Amniotic epithelial cell (primary cell): Measurements from ENCODE around the gene CCL7.

Source experiments
- DNase-seq: peaks from one replicate; pipeline ENCODE4 v3.0.0-alpha.2; 2010; ENCODE audit warnings: low read depth

Gene CCL7

DNA sequence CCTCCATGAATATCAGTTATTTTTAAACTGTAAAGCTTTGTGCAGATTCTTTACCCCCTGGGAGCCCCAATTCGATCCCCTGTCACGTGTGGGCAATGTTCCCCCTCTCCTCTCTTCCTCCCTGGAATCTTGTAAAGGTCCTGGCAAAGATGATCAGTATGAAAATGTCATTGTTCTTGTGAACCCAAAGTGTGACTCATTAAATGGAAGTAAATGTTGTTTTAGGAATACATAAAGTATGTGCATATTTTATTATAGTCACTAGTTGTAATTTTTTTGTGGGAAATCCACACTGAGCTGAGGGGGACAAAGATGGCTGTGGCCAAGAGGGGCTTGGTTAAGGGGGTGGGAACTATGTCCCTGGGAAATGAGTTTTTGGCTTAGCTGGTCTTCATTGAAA, 17.9 kb downstream of the CCL7 start:
- no peak for DNase-seq

DNA sequence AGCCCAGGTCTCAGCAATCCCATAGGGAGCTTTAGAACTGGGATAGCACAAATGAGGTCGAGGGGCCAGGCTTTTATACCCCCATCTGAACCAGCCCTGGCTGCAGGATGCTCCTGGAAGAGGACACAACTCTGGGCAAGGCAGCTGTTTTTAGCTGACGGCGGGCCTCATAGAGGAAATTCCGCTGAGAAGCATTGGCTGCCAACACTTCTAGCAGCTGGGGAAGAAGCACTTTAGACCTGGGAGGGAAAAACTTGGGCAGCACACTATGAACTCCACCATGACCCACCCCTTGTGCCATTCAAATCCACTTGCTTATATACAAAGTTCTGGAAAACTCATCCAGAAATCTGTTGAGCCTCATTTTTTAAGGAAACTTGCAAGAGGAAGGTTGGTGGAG, 20.6 kb downstream of the CCL7 start:
- DNase-seq = no peak

DNA sequence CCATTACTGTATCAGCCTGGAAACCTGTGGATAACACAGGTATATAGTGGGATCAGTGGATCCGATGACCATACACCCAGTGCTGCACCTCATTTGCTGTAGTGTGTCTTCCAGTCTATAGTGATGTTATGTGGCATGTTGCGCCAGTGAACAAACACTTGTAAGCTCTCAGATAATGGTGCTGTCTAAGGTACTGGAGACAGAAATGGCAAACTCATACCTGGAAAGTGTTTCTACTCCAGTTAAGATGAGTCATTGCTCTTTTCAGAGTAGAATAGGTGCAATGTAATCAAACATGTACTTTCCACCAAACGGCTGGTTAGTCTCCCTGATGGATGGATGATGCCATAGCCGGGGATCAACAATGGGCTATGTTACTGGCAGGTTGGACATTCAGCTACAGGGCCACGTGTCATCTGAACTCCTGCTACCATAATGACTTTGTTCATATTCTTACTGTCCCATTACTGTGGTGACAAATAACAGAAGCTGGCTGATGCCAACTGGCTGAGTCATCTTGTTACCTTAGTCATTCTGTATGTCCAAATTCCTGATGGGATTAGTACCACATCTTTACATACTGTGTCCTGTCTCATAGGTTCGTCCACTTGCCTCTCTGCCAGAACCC, 21.8 kb downstream of the CCL7 start:
- DNase-seq = no peak

DNA sequence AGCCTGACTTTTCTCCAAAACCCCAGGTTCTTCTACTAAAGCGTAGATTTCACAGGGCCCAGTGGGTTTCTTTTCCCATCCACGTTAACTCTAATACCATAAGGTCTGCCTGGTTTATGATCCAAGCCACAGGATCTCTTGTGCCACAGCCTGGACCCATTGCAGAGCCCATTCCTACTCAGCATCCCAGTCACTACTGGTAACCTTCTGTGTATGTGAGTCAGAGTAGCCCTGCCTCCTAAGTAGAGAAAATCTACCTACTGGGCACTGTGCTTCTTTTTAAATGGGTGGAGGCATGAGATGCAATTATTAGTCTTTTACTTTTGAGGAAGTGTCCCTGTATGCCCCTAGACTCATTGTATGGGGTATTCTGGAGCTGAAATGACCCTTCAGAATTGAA, 29.0 kb downstream of the CCL7 start:
- no peak for DNase-seq

DNA sequence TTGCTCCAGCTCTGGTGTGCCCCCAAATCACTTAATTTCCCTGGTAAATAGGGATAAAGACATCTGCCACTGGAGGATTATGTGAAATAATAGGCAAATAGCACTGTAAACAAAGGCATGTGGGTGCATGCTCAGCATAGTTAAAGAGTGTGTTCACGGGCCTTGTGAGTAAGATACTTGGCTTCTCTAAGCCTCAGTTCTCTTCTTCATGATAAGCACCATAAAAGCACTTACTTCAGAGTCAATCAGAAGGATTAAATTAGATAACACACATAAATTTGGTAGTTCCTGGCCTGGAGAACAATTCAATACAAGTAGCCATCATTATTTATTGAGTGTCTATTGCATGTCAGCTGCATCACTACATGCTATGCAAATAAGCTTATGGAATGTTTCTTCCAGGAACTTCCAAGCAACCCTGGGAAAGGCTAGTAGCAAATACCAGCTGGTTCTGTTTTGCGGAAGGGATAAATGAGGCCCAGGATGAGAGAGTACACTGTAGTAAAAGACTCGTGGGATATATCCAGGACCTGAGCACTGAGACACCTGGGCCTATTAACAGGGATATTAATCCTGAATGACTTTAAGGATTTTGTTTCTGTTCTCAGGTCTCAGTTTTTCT, 30.0 kb downstream of the CCL7 start:
- no peak for DNase-seq

DNA sequence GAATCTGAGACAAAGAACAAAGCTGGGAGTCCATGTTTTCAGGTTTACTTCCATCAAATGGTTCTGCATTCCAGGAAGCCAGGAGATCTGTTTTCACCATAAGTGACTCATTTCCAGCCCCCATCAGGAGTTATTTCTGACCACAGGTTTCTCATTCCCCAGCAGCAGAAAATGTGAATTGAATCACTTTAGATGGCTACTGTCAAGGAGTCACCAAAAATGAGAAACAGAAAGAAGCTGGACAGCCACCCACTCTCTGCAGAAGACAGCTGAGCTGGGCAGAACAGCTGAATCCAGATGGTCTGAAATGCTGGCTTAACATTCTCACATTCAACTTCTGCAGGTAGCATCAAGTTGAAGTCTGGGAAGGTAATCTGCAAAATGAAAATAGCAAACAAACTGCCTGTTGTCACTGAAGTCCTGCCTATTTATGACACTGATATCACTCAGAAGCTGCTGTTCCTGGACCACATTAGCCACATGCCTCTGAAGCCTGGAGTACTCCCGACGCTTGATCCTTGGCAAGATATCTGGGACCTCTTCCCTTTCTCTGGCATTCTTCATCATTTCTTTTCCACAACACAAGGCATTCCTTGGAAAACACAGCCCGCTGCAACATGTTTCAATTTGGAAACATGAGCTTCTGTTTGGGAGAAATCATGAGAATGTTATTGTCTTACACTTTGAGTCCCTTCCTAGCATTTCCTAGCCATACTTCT, 30.8 kb downstream of the CCL7 start:
- DNase-seq = no peak

DNA sequence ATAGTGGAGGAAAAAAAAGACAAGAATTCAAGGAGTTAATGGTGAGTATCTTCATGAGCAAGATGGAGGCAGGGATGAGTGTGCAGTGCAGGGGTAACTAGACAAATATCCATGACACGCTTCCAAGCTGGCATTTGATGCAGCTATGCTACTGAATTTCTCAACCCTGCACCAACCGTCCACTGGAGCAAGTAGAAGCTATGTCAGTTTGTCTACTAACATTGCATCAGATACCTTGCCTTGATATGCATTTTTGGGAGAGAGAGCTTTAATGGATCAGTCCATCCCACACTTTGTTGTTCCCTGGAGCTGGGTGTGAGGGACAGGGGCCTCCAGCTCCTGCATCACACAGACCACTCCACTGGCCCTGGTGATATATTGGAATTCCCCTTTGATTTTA, 32.0 kb downstream of the CCL7 start:
- DNase-seq = no peak

DNA sequence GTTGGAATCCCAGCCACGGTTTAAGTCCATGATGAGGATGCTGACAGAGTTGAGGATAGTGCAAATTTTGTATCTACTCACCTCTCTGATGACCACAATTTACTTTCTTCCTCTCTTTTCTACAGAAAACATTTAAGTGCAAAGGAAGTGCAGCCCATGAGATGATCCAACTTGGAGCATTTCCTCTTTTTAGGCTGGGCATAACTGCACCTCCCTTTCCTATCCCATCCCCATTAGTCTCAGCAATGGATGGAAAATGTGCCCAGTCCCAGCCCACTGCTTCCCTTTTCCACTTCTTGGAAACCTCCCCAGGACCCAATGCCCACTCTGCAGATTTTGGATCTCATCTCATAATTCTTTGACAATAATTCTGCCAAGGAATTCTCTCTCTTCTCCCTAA, 32.6 kb downstream of the CCL7 start:
- no peak for DNase-seq

DNA sequence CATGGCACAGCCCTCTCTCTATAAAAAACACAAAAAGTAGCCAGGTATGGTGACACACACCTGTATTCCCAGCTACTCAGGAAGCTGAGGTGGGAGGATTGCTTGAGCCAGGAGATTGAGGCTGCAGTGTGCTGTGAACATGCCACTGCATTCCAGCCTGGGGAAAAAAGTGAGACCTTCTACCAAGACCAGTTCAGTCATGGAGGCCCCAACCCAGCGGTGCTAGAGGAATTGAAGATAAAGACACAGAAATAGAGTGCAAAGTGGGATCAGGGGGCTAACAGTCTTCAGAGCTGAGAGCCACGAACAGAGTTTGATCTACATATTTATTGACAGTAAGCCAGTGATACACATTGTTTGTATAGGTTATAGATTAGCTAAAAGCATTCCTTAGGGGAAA, 33.6 kb downstream of the CCL7 start:
- no peak for DNase-seq

DNA sequence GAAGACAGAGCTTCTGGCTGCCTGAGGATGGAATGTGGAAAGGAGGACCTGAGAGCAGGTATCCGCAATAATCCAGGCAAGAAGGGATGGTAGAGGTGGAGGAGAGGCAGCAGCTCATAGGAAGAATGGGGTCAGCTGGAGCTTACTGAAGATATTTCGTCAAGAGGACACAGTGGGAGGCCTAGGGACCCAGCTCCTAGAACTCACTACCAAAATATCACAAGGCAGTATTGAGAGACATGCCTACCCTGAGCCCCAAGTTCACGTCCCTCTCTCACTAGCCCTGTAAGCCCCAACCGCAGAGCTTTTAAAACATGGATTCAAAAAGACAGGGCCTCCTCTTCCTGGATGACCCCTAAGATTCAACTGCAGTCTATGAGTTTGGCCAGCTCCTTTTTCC, 35.0 kb downstream of the CCL7 start:
- DNase-seq = no peak

DNA sequence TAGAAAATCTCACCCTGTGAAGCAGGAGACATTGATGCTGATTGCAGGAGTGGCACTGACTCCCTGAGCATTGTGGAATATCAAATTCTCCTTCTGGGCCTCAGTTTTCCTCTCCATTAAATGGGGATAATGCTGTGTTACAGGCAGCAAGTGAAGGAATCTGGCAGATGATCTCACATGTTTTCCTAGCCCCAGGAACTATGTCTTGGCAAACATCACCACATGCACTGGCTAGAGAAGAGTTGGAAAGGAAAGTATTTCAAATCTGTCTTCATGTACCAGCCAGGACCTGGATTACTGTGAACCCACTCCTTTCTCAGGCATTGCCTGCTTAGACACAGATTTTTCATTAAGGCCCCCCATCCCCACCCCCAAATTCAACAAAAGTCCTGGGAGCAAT, 35.6 kb downstream of the CCL7 start:
- no peak for DNase-seq

DNA sequence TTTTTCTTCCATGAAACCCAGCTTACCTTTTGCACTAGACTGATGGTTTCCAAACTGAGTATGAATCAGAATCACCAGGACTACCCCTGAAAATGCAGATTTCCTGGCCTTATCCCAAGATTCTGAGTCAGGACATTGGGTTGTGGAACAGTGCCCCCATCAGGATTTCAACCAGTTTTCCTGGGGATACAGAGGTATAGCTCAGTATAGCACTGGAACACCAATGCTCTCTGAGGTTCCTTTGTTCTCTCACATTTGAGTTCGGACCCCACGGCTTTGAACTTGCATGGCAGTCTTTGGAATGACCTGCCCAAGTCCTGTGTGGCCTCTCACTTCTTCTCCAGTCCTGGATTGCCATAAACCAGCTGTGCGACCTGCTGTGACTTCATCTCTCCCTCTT, 36.4 kb downstream of the CCL7 start:
- no peak for DNase-seq

DNA sequence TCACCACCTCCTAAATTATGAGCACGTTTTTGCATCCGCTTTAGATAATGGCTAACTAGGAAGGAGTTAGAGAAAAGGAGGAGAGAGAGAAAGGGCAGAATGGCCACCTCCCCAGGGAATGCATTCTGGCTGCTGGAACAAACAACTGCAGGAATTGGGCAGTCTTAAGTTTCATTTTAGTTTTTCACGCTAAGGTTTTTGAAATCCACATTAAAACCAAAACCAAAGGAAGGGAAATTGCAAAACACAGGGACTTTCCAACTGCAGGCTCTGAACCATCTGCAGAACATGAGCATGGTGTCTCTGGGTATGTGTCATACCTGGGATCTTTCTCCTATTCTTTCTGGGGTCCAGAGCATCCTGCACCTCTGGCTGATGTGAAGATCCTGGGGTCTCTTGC, 37.1 kb downstream of the CCL7 start:
- no peak for DNase-seq

DNA sequence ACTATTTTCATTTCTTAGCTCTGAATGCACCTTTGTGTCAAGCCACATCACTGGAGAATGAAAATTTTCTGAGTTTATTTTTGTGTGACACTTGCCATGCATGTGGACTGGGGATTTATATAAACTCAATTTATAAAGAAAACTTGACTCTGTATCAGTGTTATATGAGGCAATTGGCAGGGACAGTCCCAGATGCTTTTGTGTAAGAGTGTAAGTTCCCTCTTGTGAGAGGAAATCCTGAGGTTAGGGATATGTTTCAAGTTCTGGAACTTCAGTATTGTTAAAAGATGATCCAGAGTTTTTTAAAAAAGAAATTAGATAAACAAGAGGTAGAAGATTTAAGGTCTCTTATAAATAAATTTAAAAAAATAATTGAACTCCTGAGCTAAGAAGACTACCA, 38.4 kb downstream of the CCL7 start:
- no peak for DNase-seq

DNA sequence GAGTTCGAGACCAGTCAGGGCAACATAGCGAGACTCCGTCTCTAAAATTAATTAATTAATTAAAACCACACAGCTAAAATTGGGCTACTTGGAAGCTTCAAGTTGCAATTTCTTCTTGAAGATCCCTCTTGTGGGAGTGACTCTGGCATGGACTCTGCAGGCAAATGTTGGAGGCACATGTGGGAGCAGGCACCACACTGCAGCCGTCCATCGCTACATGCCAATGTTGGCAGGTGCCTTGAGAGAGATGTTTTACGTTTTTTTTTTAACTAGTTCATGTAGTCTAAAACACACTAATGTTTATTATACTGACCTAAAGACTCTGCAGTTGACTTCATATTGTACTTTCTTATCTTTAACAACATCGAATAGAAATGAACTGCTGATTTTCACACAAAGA, 41.3 kb downstream of the CCL7 start:
- no peak for DNase-seq

DNA sequence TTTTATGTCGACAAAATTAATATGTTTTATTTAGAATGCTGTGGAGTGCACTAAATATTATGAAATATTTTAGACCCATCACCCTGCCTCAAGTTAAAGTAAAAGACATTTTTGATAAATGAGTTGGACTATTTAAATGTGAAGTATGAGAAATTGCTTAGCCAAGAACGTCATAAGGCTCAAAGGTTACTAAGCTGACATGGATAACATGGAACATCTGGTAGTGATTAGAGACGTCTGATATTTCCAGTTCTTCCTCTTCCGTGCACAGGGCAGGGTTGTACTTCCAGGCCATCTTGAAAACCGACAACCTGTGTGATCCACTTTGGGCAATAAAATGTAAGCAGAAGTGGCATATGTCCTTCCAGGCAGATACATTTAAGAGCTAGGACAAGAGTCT, 42.1 kb downstream of the CCL7 start:
- DNase-seq = no peak

DNA sequence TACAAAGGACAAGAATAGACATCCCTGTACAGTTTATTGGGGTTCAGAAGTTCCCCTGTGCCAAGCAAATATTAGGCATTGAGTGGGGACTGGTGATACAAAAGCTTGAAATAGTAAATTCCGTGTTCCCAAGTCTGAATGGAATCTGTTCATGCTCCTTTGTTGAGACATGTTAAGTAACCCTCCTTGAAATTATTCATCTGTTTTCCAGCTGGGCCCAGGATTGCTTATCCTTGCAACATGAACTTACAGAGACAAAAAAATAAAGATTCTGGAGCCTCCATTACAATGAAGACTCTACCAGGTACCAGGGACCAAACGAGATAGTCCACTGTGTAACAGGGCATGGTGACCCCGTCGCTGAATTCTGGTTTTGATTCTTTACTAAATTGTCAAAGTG, 43.1 kb downstream of the CCL7 start:
- DNase-seq = no peak

DNA sequence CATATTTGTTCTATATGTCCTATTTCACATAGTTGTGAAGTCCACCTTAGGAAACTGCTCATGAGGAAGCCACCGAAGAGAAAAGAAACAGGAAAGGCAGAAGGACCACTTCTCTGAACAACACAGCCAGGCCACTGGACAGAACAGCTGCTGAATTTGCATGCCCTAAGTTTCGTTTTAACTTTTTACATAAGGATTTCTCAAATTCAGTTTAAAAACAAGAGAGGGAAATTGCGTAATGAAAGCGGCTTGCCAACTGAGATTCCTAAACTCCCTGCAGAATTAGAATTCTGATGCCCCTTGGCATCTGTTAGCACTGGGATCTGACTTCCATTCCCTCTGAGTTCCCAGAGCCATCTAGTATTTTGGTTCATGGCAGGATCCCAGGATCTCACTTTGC, 44.3 kb downstream of the CCL7 start:
- no peak for DNase-seq

DNA sequence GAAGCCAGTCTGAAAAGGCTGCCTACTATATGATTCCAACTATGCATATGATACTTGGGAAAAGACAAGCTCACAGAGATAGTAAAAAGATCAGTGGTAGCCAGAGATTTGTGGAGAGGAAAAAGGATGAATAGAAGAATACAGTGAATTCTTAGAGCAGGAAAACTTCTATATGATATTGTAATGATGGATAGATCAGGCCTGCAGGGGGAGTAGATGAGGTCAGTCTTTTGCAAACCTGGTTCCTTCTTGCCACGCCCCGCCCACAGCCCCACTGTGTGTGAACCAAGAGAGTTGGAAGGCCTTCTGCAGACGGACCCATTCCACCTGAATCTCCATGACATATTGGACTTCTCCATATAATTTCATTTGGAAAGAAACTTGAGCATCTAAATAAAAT, 48.5 kb downstream of the CCL7 start:
- no peak for DNase-seq

DNA sequence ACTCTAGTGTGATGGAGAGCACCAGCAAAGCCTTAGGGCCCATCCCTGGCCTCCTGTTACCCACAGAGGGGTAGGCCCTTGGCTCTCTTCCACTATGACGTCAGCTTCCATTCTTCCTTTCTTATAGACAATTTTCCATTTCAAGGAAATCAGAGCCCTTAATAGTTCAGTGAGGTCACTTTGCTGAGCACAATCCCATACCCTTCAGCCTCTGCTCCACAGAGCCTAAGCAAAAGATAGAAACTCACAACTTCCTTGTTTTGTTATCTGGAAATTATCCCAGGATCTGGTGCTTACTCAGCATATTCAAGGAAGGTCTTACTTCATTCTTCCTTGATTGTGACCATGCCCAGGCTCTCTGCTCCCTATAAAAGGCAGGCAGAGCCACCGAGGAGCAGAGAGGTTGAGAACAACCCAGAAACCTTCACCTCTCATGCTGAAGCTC, 49.0 kb downstream of the CCL7 start, which contains the start of gene CCL8:
Gene CCL8, plus strand, starts transcription at position 397 of the 445 bp plus-strand sequence. CDS start 67 bp downstream, outside the sequence.
- DNase-seq = no peak
